SK-N-SH (cell line): ENCODE data around the gene U2AF1L4. TPM values are rescaled to one million over a fixed set of nuclear protein-coding genes. Genes with fewer than 3 reads are reported as not detected.

Source experiments
- RXRA ChIP-seq: IDR thresholded peaks from 2 replicates; pipeline ENCODE4 v1.4.0; 2012; ENCODE audit warnings: low read depth, mild to moderate bottlenecking, borderline replicate concordance
- ZBTB33 ChIP-seq: IDR thresholded peaks from 2 replicates; pipeline ENCODE4 v1.4.0; 2012; ENCODE audit warnings: low read depth, borderline replicate concordance
- polyA plus RNA-seq, 3 experiments: library from polyadenylated mRNA; depleted of rRNA; stranded (reverse); fragments of >200 nt; gene quantifications; 2 replicates each; pipeline ENCODE4 v1.2.3, GENCODE V29; 2012

Gene U2AF1L4
- polyA plus RNA-seq, 1 of the 3 experiments (the other 2 are of a cell fraction): 25.9 TPM

- TF ChIP-seq ZBTB33 (no peak), RXRA (no peak)
Measured at GRCh38 chr19:35693422-35693821, 51.8 kb downstream of the U2AF1L4 start (continued).

Other genes with a start within 250 kb of the U2AF1L4 start
- gene DMKN, start 231.8 kb downstream of the U2AF1L4 start, polyA plus RNA-seq (2012; rRNA removed): not detected in 2 replicates
- 0.16 and 0.25 TPM in 2 replicates for gene SBSN, start 217.1 kb downstream of the U2AF1L4 start, polyA plus RNA-seq (2012; rRNA removed)
- gene GAPDHS, start 212.0 kb downstream of the U2AF1L4 start, polyA plus RNA-seq (2012; rRNA removed): not detected in 2 replicates
- gene TMEM147, start 199.8 kb downstream of the U2AF1L4 start, polyA plus RNA-seq (2012; rRNA removed): 201 and 202 TPM in 2 replicates
- gene ATP4A, start 181.8 kb downstream of the U2AF1L4 start, polyA plus RNA-seq (2012; rRNA removed): not detected in 2 replicates
- gene PMIS2, start 159.2 kb downstream of the U2AF1L4 start, polyA plus RNA-seq (2012; rRNA removed): not detected in 2 replicates
- 5.1 and 7.1 TPM in 2 replicates for gene HAUS5, start 132.7 kb downstream of the U2AF1L4 start, polyA plus RNA-seq (2012; rRNA removed)
- gene RBM42, start 116.4 kb downstream of the U2AF1L4 start, polyA plus RNA-seq (2012; rRNA removed): 48.5 and 69.9 TPM in 2 replicates
- gene ETV2, start 103.7 kb downstream of the U2AF1L4 start, polyA plus RNA-seq (2012; rRNA removed): 0.84 and 1.6 TPM in 2 replicates
- 826 and 889 TPM in 2 replicates for gene COX6B1, start 97.1 kb downstream of the U2AF1L4 start, polyA plus RNA-seq (2012; rRNA removed)
- gene UPK1A, start 78.9 kb downstream of the U2AF1L4 start, polyA plus RNA-seq (2012; rRNA removed): 0.11 and 0.16 TPM in 2 replicates
- gene ZBTB32, start 40.9 kb downstream of the U2AF1L4 start, polyA plus RNA-seq (2012; rRNA removed): not detected in 2 replicates
- gene KMT2B, start 27.4 kb downstream of the U2AF1L4 start, polyA plus RNA-seq (2012; rRNA removed): 18.2 and 29.2 TPM in 2 replicates
- gene IGFLR1, start 3.0 kb downstream of the U2AF1L4 start, polyA plus RNA-seq (2012; rRNA removed): 5.1 and 5.6 TPM in 2 replicates
- 66.3 and 99.2 TPM in 2 replicates for gene PSENEN, start 233 bp upstream of the U2AF1L4 start, polyA plus RNA-seq (2012; rRNA removed)
- 21.1 and 25.2 TPM in 2 replicates for gene LIN37, start 3.2 kb upstream of the U2AF1L4 start, polyA plus RNA-seq (2012; rRNA removed)
- gene HSPB6, start 11.6 kb upstream of the U2AF1L4 start, polyA plus RNA-seq (2012; rRNA removed): 0.10 and 0.43 TPM in 2 replicates
- gene PROSER3, start 12.8 kb upstream of the U2AF1L4 start, polyA plus RNA-seq (2012; rRNA removed): 12.3 and 12.5 TPM in 2 replicates
- gene ARHGAP33, start 30.1 kb upstream of the U2AF1L4 start, polyA plus RNA-seq (2012; rRNA removed): 6.5 and 7.8 TPM in 2 replicates
- gene PRODH2, start 67.4 kb upstream of the U2AF1L4 start, polyA plus RNA-seq (2012; rRNA removed): not detected in 2 replicates
- not detected in 2 replicates for gene NPHS1, start 107.1 kb upstream of the U2AF1L4 start, polyA plus RNA-seq (2012; rRNA removed)
- 0.21 and 0.37 TPM in 2 replicates for gene KIRREL2, start 111.5 kb upstream of the U2AF1L4 start, polyA plus RNA-seq (2012; rRNA removed)
- gene APLP1, start 123.2 kb upstream of the U2AF1L4 start, polyA plus RNA-seq (2012; rRNA removed): 31.8 and 66.7 TPM in 2 replicates
- 5.5 and 11.4 TPM in 2 replicates for gene NFKBID, start 155.1 kb upstream of the U2AF1L4 start, polyA plus RNA-seq (2012; rRNA removed)
- gene HCST, start 157.1 kb upstream of the U2AF1L4 start, polyA plus RNA-seq (2012; rRNA removed): 0.59 and 0.76 TPM in 2 replicates
- gene TYROBP, start 162.9 kb upstream of the U2AF1L4 start, polyA plus RNA-seq (2012; rRNA removed): not detected in 2 replicates
- 2.1 and 5.4 TPM in 2 replicates for gene LRFN3, start 191.0 kb upstream of the U2AF1L4 start, polyA plus RNA-seq (2012; rRNA removed)
- gene SDHAF1, start 249.8 kb upstream of the U2AF1L4 start, polyA plus RNA-seq (2012; rRNA removed): 22.5 and 25.3 TPM in 2 replicates